Measurements from ENCODE around the gene ACAP2.
"Not testable (repeated sequence)": the region's sequence is repeated elsewhere in the genome, so short reads cannot be mapped to it uniquely, and the experiment has no call there.

- not testable (repeated sequence) for TF ChIP-seq EP300, CTCF, POLR2A (IDR thresholded peaks at IDR 0.05)
Measured at GRCh38 chr3:195290643-195291042, 152.2 kb downstream of the ACAP2 start.

Measured in gastroesophageal sphincter (tissue), 3 donors.